Stimulated activated CD8-positive, alpha-beta memory T cell treated with anti-CD3 and anti-CD28 coated beads, Interleukin-12 subunit alpha, Interleukin-12 subunit beta, amount 100 ng/mL, for 1 hour (primary cell): ENCODE measurements around the gene FOXA2.
"Not testable (repeated sequence)": the region's sequence is repeated elsewhere in the genome, so short reads cannot be mapped to it uniquely, and the experiment has no call there.

Experiments
- DNase-seq: peaks from one replicate; pipeline ENCODE4 v3.0.0-alpha.2; 2020; ENCODE audit warnings: low read depth

Gene FOXA2

DNA sequence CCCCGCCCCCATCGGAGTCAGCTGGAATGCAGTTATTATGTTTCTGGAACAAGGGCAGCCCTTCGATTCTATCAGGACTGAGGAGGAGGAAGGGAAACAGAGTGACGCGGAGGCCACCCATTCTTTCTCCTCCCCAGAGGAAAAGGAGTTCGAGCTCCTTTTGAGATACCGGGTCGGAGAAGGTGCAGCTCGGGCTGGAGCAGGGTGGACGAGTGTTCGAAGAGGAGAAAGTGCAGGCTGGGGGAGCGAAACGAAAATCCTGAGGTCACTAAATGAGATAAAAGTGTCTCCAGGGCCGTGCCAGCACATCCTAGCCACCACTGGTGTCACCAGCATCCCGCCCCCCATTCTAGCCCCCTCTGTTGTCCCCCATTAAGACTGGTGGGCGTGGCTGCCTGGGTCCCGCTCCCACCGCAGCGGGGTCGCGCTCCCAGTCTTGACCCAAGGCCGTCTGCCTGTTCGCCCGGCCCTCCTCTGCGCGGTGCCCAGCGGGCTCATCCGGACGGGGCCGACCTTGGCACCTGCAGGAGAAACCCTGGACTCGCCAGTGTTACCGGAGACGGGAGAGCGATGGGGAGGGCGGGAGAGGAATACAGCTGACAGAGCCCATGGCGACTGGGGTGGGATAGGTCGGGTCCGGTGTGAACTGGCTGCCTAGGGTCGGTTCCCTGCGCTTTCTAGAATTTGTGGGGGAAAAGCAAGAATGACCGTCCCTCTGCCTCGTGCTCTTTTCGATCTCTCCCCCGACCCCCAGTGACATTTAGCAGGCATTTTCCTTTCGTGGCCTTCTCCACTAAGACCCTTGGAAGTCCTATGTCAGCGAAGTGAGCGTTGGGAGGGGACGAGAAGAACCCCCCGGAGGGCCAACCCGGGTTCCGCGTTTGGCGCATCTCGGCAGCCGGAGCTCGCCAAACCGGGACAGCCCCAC, 16.2 kb downstream of the FOXA2 start:
- no peak for DNase-seq

- no peak for DNase-seq
Observed at GRCh38 chr20:22566876-22567658, 17.3 kb downstream of the FOXA2 start.

- no peak for DNase-seq
Observed at GRCh38 chr20:22563062-22563965, 21.1 kb downstream of the FOXA2 start.

DNA sequence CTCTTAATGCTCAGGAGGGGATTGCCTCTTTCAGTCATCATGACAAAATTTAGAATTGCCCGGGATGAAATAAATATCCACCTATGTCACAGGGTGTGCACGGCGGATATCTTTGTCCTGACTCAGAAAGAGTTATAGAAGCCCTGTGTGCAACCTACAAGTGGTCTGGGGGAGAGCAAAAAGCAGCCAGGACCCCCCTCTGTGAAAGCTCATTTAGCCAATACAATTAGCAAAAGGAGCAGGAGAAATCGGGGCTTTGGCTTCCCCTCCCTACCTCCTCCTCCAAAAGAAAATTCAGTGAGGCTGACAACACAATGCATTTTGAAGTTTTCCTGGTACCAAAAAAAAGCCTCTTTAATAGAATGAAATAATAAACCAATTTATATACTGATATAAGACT, 21.8 kb downstream of the FOXA2 start:
- no peak for DNase-seq

- DNase-seq, result no peak
Observed at GRCh38 chr20:22561965-22562577, 22.3 kb downstream of the FOXA2 start.

DNA sequence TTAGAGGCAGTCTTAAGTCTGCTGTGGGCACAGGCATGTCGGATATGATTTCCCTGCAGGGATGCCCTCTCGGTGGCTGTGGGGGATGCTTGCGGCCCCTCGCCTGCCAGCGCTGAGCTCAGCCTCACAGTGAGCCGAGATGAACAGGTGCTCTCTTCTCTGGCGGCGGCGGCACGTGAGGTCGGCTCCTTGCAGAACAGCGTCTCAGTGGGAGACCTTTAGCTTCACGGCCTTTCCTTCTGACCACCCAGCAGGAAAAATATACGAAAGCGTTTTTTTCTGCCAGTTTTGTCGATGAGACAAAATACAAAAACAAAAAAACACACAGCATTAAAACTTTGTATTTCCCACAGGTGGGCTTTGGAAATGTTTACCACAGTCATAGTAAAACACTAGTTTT, 23.6 kb downstream of the FOXA2 start:
- no peak for DNase-seq

DNA sequence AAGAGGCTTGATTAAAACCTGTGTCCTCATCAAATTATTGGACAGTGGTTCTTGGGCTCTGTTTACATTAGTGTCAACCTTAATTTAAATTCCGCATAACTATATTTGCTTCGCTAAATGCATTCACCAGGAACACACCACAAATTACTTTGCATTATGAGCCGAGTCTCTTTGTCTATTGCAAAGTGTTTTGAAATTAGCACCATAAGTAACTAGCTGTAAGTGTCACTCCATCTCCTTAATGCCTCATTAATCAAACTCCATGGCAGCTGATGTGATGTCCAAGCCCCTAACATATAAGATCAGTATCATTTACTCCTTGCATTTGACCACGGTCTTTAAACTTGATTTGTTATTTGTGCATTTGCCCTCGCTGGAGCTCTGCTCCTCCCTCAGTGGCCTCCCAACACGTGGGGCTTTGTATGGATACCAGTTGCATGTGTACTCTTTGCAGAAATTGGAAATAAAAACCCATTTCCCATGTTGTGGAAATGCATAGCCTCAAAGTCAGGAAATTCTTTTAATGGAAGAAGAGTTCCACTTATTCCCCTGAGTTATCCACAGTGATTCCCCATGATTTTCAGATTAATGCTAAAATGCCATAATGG, 24.6 kb downstream of the FOXA2 start:
- DNase-seq, result no peak

DNA sequence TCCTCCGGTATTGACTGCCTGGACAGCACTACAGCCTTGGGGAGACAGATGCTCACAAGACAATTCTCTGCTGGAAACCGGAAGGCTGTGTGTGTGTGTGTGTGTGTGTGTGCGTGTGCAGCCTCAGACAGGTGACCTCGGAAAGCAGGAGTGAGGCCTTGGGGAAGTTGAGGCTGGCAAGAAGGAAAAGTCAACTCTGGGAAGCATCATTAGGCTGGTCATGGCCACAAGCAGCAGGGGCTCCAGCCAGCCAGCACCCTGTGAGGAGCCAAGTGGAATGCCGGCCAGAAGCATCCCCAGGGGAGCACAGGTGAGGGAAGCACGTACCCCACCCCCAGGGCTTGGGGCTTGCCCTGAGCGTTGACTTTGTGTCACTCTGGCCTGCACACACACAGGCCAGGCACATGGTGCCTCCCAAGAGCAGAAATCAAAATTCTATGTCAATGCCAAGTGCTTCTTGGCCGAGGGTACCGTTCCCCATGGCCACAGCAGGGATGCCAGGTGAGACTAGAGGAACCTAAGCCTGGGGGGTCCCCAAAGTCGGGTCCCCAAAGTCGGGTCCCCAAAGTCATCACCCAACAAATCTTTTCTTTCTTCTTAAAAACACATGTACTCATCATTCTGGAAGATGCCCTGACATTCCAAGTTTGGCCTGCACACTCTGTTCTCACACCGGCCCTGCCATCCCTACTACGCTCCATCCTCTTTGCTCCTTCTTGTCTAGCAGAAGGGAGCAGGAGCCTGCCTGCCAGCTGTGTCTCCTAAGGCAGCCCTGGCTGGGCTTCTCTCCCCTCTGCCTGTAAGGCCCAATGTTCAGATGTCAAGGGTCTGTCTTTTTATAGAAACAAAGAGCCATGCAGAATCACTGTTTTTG, 26.7 kb downstream of the FOXA2 start:
- no peak for DNase-seq

DNA sequence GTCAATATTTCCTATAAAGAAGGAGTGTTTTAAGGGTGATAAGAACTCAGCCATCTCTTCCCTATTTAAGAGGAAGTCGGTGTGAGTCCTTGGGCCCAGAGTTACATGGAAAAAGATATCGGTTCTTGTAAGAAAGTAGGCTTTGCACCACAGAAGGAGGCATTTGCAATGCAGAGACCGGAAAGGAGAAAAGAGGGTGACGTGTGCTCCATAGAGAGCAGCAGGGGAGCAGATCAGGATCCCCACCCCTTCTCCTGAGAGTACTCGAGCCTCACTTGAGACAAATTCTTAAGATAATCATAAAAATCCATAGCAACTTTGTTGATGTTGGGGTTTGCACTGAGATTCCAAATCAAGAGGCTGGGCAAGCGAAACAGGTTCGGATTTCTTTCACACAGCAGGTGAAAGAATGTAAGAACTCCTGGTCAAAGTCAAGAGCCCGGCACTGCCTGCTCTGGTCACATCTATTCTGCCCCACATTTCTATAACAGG, 27.8 kb downstream of the FOXA2 start:
- no peak for DNase-seq

DNA sequence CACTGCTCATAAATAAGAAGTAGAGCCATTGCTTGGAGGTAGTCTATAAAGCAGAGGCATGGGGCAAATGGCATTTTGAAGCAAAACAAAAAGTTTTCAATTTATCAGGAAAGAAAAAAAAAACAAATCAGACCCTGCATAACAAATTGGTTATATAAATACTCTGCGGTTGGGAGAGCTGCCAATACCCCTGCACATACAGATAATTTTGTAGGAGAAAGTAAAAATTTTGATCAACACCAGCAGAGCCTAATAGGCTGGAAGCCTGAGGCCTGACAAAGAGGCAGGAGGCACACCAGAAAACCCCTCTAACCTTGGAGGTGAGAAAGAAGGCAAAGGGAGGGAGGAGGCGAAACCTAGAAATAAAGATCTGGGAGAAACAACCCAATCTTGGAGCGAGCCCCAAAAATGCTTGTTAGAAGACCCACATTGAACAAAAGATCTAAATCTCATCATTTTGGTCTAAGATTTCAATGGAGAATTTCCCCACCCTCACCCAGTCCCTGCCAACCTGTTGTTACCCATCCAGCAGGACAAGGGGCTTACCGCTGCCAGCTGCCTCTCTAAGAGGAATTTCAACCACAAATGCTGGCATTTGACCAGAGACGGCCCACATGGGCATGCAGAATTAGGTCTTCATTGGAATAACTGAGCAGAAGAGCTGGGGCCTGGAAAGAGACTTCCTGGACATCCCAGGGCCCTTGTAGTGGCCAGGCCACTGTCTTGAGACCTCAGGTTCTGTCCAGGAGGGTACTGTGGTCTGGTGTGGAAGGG, 28.4 kb downstream of the FOXA2 start:
- no peak for DNase-seq

GRCh38 chr20:22554391-22554790, 30.0 kb downstream of the FOXA2 start:
- no peak for DNase-seq

- DNase-seq, result not testable (repeated sequence)
Observed at GRCh38 chr20:22550514-22550913, 33.9 kb downstream of the FOXA2 start.

DNA sequence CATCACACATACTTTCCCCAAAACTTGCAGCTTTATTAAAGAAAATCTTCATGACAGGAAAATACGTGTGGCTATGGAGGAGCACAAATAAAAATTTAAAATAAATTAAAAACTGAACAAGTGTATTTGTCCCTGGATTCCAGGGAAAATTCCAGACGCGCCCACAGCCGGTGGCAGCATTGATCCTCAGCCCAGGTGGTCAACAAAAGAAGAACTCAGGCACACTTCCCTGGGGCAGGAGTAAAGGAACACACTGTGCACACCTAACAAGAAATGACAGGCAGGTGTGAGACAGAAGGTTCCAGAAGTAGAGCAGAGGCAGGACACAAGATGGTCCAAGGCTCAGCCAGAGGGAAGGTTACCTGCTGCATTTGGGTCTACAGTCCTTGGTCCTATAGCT, 36.3 kb downstream of the FOXA2 start:
- DNase-seq, result no peak

GRCh38 chr20:22546344-22546743, 38.0 kb downstream of the FOXA2 start:
- DNase-seq, result no peak

DNA sequence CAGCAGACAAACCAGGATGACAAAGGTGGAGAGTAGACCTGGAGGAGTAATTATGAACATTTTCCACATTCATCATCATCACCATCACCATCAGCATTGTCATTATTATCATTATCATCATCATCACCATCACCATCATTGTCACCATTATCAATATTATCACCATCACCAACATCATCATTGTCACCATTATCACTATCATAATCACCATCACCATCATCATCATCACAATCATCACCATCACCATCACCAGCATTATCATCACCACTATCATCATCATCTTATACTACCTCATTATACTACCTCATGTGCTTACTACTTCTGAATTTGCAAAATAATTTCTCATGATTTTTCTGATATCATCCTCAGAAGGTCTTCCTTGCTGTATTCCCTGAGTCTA, 39.3 kb downstream of the FOXA2 start:
- DNase-seq, result no peak

- DNase-seq, result no peak
Observed at GRCh38 chr20:22544462-22544861, 39.9 kb downstream of the FOXA2 start.

DNA sequence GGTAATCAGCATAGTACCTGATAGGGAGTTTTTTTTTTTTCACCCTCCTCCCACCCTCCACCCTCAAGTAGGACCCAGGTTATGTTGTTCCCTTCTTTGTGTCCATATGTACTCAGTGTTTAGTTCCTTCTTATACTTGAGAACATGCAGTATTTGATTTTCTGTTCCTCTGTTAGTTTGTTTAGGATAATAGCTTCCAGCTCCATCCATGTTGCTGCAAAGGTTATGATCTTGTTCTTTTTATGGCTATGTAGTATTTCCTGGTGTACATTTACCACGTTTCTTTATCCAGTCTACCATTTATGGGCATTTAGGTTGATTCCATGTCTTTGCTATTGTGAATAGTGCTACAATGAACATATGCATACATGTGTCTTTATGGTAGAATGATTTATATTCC, 41.9 kb downstream of the FOXA2 start:
- DNase-seq, result no peak

- no peak for DNase-seq
Observed at GRCh38 chr20:22540832-22541231, 43.5 kb downstream of the FOXA2 start.
